ENCODE results near the gene FRMD4A. TPM values are rescaled to one million over a fixed set of nuclear protein-coding genes. Genes with fewer than 3 reads are reported as not detected.

Gene FRMD4A
- total and polyA plus RNA-seq, 12 donors: 17.4 to 43.4 (median 30.3) TPM

- H3K36me3 ChIP-seq: no peaks in the 10 kb centered on the region
- no peaks in the 10 kb centered on the region for H3K4me1 ChIP-seq
- no peak overlapping the region for H3K27ac ChIP-seq
- no peak for TF ChIP-seq CTCF (IDR thresholded peaks at IDR 0.05)
- peaks cover 0 to 8% (median 4%) of the 10 kb centered on the region in 7 donors for H3K27me3 ChIP-seq
- 86 to 89% methylated on average over 3 of the region's 3 CpGs for WGBS, 2 donors
- H3K9me3 ChIP-seq: peaks cover 0 to 5% (median 0%) of the 10 kb centered on the region in 11 donors
- ATAC-seq (no peak), DNase-seq (no peak)
- no peak overlapping the region for H3K4me3 ChIP-seq
- intact Hi-C loops (cut with DNase I): no loop called here
Observed at GRCh38 chr10:14271621-14272020, 59.1 kb downstream of the FRMD4A start.

- H3K9me3 ChIP-seq: peaks cover 0 to 5% (median 0%) of the 10 kb centered on the region in 11 donors
- no peaks in the 10 kb centered on the region for H3K4me1 ChIP-seq
- TF ChIP-seq CTCF (IDR thresholded peaks at IDR 0.05): no peak
- no peaks in the 10 kb centered on the region for H3K36me3 ChIP-seq
- peaks cover 0 to 8% (median 4%) of the 10 kb centered on the region in 7 donors for H3K27me3 ChIP-seq
- no peak for DNase-seq
- ATAC-seq: no peak
- no peak overlapping the region for H3K27ac ChIP-seq
- WGBS, 2 donors: 76 to 85% methylated on average over 3 of the region's 3 CpGs
- no peak overlapping the region for H3K4me3 ChIP-seq
- intact Hi-C loops (cut with DNase I): no loop called here
Observed at GRCh38 chr10:14270370-14270769, 60.4 kb downstream of the FRMD4A start.

GRCh38 chr10:14265709-14266108, 65.0 kb downstream of the FRMD4A start:
- ATAC-seq (no peak), DNase-seq (no peak)
- H3K4me3 ChIP-seq: no peak overlapping the region
- H3K27ac ChIP-seq: no peak overlapping the region
- intact Hi-C loops (cut with DNase I): no loop called here
- H3K27me3 ChIP-seq: peaks cover 0 to 8% (median 0%) of the 10 kb centered on the region in 7 donors
- H3K4me1 ChIP-seq: no peaks in the 10 kb centered on the region
- TF ChIP-seq CTCF (IDR thresholded peaks at IDR 0.05): no peak
- 84 to 87% methylated on average over 4 of the region's 4 CpGs for WGBS, 2 donors
- no peaks in the 10 kb centered on the region for H3K36me3 ChIP-seq
- H3K9me3 ChIP-seq: peaks cover 0 to 5% (median 0%) of the 10 kb centered on the region in 11 donors

GRCh38 chr10:14262836-14263425, 67.8 kb downstream of the FRMD4A start:
- no peak overlapping the region for H3K27ac ChIP-seq
- ATAC-seq (no peak), DNase-seq (no peak)
- 82 to 83% methylated on average over 15 of the region's 15 CpGs for WGBS, 2 donors
- no peak for TF ChIP-seq CTCF (IDR thresholded peaks at IDR 0.05)
- H3K4me1 ChIP-seq: peaks cover 0 to 5% (median 0%) of the 10 kb centered on the region in 9 donors
- H3K27me3 ChIP-seq: peaks cover 0 to 4% (median 0%) of the 10 kb centered on the region in 7 donors
- intact Hi-C loops (cut with DNase I): no loop called here
- H3K9me3 ChIP-seq: no peaks in the 10 kb centered on the region
- no peak overlapping the region for H3K4me3 ChIP-seq
- no peaks in the 10 kb centered on the region for H3K36me3 ChIP-seq

Measured in heart right ventricle (tissue), 16 donors.